HG03196 (cell line): Measurements from ENCODE around the gene RGS9.
"Not testable (repeated sequence)": the region's sequence is repeated elsewhere in the genome, so short reads cannot be mapped to it uniquely, and the experiment has no call there.

Experiments
- ATAC-seq: cut with Tn5 transposase; IDR thresholded peaks from one replicate; pipeline ENCODE4 v1.9.1; 2021; ENCODE audit not compliant: unreplicated experiment

The RGS9 gene

DNA sequence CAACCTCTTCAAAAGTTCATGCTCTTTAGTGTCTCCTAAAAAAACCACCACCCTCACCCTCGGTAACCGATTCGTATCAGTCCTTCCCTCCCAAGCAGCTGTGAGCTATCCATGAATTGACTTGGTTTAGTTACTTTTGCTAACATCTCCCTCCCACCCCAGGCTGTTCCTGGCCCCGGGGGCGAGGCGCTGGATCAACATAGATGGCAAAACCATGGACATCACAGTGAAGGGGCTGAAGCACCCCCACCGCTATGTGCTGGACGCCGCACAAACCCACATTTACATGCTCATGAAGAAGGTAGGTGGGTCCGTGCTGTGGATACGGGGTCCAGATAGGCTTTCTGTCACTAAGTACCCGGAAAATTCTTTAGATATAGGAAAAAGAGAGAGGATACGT is 66.8 kb downstream of the RGS9 start:
- no peak for ATAC-seq

DNA sequence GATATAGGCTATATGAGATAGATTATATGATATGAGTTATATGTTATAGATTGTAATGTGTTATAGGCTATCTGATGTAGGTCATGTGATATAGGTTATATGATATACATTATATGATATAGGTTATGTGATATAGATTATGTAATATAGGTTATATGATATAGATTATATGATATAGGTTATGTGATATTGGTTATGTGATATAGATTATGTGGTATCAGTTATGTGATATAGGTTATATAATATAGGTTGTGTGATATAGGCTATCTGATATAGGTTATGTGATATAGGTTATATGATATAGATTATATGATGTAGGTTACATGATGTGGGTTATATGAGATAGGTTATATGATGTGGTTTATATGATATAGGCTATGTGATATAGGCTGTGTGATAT is 68.5 kb downstream of the RGS9 start:
- ATAC-seq: no peak

DNA sequence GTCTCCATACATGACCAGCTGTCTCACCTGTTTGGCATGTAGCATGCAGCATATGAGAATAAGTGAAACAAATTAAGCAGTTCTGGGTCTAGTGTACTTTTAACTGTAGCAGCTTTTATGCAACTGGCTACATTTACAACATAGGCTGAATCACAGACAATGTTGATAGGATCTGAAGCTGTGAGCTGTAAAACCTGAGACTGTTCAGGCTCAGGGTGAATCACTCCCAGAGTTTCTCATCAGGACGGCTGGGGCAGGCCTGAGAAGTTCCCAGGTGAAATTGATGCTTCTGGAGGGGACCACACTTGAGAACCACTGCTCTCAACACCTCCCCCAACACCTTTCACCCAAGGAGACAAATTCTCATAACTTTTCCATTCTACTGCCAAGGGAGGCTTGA is 70.3 kb downstream of the RGS9 start:
- not testable (repeated sequence) for ATAC-seq

DNA sequence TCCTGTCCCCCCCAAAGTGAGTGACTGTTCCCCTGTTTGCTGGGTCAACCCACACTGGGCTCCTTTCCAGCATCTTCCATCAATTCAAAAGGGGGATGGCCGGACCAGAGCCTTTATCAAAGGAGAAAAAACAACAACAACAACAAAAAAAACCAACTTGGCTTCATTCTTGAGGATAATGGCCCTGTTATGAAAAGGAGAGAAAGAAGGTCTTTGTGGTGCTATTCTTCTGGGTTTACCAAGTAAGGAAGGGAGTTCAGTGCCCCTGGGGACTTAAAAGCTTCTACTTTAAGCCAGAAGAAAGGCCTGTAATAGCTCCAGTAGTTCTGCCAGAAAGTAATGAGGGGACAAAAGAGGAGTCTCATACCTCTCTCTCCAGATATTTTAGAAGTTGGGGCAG is 71.5 kb downstream of the RGS9 start:
- no peak for ATAC-seq

DNA sequence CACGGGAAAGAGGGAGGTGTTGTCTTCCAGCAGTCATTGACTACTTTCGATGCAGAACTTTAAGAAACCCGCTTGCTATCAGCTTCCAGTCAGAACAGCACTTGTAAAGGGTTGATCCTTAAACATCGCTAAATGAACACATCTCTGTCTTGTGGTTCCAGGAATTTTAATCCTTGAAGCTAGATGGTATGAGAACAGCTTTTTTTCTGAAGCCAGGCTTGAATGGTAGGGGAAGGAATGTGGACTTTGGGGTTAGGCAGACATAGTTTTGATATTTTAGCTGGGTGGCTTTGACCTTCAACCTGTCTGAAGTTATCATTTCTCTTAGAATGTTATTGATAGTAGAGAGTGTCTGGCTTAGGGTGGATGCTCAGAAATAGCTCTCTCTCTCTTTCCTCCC is 81.1 kb downstream of the RGS9 start:
- ATAC-seq: no peak

DNA sequence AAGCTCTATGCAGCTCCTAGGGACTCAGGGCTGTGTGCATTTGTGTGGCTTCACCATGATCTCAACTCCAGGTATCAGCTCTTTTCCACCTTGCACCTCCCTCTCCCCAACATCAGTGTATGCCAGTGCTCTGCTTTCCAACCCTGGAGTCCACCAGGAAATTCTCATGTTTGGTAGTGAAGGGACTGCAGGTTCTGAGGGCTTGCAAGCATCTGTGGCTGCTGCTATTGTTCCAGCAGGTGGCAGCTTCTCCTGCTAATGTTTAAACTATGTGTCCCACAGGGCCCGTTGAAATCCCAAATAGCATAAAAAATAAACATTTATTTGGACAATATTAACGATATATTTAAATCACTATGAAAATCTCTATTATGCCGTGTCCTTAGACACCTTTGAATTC is 82.0 kb downstream of the RGS9 start:
- ATAC-seq: no peak

DNA sequence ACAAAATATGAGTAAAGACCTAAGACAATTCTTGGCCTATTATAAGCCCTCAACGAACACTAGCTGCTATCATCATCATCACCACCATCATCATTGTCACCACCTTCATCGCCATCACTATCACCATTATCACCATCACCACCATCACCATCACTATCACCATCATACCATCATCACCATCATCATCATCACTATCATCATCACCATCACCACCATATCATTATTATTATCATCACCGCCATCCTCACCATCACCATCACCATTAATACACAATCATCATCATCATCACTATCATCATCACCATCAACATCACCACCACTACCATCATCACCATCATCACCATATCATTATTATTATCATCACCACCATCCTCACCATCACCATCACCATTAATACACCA is 82.5 kb downstream of the RGS9 start:
- ATAC-seq: no peak

DNA sequence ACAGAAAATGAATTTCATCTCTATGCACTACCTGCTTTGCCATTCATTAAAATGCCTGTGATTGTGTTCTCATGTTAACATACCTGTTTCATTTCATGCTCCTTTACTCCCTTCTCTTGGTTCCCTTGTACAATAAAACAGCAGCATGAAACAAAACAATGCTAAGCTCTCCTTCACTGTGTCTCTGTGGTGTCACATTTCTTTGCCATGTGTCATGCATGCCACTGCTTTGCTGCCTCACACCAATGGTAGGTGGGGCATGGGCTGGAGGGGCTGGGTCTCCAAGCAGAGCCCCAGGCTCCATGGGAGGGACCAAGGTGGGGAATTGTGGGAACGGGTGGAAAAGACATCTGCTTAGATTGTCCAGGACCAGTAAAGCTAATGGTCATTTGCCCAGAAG is 83.6 kb downstream of the RGS9 start:
- ATAC-seq: no peak

DNA sequence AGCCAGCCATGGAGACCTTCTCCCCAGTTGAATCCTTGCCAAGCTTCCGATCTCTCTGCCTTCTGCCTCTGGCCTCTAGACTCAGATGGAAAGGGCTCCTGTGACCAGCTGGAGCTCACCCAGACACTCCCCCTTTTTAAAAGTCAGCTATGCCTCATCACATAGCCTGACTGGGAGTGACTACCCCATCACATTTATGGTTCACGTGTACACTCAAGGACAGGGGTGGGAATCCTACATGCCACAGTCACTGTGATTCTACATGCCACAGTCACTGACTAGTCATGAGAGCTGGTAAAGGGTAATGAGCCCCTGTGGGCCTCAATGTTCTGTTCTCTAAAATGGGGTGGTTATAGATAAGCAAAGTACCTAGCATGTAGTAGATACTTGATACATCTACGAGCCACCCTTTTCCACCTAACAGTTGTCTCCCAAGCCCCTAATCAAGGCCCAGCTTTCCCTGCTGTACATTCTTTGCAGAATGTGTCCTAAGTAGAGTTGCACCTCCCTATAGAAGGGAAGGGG is 85.1 kb downstream of the RGS9 start:
- no peak for ATAC-seq

DNA sequence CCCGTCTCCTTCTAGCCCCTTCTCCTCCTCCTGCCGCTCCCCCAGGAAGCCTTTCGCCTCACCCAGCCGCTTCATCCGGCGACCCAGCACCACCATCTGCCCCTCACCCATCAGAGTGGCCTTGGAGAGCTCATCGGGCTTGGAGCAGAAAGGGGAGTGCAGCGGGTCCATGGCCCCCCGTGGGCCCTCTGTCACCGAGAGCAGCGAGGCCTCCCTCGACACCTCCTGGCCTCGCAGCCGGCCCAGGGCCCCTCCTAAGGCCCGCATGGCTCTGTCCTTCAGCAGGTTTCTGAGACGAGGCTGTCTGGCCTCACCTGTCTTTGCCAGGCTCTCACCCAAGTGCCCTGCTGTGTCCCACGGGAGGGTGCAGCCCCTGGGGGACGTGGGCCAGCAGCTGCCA is 87.9 kb downstream of the RGS9 start:
- no peak for ATAC-seq

DNA sequence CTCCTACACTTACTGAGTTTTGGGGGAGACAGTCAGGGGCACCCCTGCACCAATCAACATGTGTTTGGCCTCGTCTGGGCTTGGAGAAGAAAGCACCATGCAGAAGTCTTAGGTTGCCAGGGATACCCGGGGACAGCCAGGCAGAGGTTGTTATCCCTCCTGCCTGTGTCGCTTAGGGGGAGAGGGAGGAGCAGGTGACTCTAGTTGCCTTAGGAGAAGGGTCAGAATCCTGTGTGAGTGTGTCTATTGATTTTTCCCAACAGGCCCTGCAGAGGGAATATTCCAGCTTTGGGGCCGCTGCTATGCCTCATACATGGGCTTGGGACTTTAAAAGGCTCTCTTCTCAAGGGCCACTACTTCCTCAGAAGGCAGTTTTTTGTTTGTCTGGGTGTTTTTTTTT is 89.1 kb downstream of the RGS9 start:
- no peak for ATAC-seq

DNA sequence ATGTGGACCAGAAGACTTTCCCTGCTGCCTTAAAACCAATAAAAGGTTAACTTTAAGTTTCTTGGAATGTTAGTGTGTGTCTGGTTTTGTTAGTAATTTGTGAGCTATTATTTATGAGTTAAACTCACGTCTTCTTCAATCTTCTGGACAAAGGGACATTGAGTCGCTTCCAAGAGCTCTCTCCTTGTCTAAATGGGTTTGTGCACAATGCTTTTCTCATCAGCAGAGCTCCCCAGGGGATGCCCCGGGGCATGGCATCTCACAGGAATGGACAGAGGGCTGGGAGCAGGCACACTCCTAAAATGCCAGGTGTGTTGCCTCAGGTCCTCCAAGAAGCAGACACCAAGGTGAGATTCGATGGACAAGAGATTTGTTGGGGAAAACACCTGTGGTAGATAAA is 90.5 kb downstream of the RGS9 start:
- ATAC-seq: no peak

DNA sequence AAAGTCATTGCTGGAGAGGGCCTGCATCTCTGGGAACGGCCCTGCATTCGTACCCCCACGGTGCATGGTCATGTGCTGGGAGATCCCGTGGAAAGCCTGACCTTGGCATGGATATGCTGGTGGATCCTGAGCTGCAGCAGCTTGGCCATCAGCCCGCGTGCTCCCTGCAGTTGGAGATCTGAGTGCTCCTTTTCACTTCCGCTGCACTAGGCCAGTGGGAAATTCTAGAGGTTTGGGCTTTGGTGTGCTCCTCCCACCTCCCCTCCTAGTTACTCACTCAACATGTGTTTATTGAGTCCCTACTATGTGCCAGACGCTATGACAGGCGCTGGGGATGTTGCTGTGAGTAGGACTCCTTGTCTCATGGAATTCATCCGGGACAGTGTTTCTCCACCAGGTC is 91.1 kb downstream of the RGS9 start:
- no peak for ATAC-seq

DNA sequence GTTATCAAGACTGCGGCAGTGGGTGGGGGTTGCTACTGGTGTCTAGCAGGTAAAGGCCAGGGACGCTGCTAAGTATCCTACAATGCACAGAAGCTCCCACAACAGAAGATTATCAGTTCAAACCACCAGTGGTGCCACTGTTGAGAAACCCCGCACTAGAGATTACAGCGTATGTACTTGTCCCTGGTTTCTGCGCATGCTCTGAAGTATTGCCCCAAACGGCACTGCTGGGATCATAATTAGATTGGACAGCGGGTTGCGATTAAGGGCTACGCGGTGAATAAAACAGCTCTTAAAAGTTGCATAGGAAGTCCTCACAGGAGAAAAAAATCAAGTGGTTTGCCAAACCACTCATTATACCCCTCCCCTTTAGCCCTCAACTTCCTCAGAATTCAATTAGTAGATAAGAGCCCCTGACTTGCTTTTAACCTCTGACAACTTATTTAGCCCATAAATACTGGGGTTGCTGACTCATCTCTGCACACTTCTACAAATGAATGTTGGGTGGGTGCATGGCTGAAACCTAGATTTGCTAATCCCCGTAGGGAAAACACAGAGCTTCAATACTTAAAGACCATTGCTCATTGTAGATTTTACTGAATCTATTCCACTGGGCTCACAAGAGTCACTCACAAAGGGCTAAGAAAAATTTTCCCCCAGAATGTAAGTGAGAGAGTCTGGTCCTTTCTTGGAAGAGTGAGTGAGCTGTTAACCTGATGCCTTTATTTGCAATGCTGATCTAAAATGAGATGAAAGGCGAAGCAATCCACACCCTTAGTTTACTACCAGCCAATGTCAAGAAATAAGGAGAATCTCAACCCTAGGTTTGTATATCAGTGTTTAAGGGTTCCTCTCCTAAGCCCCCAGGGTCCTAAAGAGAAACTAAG is 91.8 kb downstream of the RGS9 start:
- peak; percentile 49 for ATAC-seq

DNA sequence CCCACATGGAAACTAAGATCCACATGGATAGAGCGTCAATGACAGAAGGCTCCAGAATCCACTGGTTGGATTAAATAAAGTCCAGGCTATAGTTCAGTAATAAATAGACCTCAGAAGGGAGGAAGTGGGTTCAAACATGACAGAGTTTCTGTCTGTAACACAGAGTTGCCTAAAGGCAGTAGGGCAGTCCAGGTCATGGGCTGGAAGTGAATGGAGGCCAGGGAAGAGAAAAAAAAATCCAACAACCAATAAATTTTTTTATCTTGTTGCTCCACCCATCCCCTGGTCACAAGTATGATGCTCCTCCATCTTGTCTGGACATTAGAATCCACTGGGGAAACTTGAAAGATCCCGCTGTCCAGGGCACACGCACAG is 92.4 kb downstream of the RGS9 start:
- no peak for ATAC-seq

DNA sequence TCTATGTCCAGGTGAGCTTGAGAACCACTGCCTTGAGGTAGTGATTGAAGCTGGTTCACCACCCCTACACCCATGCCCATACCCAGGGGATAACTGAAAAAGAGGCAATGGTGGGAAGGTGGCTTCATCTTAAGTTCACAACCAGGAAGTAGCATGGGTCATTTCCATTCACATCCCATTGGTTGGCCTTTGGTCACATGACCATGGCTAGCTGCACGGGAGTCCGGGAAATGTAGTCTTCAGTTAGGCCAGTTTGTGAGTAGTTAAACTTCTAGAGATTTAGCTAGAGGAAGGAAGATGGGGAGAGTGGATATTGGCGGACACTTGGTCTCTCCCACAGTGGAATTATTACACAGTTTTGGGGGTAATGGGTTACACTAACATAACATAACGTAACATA is 92.9 kb downstream of the RGS9 start:
- ATAC-seq: no peak

DNA sequence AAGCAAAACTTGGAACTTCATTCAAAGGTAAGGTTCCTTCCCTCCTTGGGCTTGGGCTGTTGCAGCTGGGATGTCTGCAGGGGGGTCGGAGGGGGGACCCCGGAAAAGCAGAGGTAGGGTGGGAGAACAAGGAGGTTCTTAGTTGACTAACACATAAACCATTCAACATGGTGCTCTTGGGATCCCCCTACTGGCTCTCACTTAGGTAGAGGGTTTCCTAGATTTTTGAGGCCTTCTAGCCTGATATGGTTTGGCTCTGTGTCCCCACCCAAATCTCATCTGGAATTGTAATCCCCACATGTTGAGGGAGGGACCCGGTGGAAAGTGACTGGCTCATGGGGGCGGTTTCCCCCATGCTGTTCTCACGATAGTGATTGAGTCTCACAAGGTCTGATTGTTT is 93.9 kb downstream of the RGS9 start:
- no peak for ATAC-seq

DNA sequence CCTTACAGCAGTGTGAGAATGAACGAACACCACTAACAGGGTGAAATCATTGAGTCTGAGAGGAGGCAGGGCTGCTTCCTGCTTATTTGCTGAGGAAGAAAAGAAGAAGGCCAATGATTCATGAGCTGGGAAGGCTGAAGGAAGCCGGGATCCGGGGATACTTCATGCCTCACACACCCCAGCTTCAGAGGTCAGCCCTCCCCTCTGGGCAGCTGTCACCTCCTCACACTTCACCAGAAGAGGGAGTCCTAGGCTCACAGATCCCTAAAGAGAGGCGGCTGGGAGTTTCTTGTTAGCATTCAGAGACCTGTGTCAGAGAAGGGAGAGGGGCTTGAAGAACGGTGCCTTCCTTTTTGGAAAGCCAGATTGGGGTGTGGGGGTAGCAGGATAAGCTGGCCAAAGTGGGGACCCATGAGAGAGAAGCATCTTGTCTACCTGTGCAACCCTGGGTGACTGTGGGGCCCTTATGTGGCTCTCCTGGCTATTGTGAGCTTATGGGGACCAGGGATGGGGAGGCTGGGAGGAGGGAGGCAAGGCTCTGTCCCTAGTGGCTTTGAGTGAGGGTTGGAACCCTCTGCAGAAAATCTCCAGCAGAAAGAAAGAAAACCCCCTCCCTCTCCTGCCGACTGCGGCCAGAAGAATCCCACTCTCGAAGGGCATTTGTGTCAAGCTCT is 94.6 kb downstream of the RGS9 start:
- no peak for ATAC-seq

DNA sequence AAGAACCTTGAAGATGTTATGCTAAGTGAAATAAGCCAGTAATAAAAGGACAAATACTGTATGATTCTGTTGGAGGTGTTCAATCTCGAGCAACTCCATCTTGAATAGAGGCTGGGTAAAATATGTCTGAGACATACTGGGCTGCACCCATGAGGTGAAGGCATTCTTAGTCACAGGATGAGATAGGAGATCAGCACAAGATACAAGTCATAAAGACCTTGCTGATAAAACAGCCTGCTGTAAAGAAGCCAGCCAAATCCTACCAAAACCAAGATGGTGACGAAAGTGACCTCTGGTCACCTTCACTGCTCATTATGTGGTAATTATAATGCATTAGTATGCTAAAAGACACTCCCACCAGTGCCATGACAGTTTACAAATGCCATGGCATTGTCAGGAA is 98.1 kb downstream of the RGS9 start:
- no peak for ATAC-seq

DNA sequence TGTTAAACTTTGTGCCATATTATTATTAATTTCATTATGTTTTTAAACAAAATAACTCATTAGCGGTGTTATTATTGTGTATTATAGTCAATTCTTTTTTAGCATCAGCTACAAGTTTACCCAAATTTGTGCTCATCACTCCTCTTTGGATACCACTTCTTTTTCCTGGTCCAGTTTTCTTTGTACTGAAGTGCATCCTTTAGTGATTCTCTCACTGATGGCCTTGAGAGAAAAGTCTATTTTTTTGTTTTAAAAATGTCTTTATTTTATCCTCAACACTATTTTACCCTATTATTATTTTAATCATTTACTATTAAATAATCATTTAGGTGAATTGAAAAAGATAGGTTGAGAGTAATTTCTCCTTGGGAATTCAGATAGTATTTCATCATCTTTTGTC is 99.2 kb downstream of the RGS9 start:
- no peak for ATAC-seq

DNA sequence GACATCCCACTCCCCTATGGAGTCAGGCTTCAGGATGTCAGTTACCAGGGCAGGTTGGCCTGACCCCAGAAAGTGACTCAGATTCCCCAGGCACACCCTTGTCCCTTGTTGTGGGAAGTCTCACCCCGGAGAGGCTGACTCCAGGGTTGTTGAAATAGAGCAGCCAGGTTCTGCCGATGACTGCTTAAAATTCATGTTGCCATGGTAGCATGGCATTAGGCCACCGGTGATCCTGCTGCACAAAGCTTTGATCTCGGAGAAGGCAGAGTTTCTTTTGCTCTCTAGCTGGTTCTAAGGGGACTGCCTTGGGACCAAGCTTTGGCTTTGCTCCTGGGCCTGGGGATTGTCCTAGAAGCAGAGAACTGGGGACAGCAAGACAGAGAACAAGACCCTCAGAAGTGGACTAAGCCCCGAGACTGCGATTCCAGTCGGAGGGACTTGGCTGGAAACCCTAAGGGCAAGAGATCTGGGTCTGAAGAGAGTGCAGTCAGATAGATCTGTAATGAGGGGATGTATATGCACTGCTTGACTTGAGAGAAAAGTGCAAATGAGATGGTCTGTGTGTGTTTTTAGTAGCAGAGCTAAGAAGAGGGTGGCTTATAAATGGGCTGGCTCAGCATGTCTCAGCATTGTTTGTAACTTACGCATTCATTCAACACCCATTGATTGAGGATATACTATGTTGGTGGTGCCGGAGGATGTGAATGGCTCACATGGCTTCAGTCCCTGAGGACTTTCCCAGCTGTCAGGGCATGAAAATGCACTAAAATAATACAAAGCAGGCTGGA is 106.9 kb downstream of the RGS9 start:
- no peak for ATAC-seq

DNA sequence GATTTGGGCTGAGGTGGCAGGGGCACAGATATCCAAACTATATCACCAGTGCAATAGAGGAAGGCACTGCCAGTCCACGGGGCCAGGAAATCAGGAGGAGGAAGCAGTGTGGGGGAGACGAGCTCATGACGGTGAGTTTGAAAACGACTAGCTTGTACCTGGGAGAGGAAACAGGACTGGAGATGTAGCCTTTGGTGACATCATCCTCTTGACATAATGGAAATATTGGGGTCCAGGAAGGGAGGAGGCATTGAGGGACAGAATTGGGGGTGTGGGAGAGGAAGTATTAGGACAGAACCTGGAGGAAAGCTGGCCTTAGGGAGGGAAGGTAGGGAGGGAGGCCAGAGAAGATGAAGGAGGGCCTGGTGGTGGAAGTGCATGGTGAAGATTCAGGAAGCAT is 109.1 kb downstream of the RGS9 start:
- ATAC-seq: no peak
